SK-N-SH (cell line): ENCODE measurements around the gene TJAP1.

Source experiments
- EP300 ChIP-seq, 2 experiments: IDR thresholded peaks; 2 replicates each; pipeline versions ENCODE4 v1.4.0 to v1.6.1; 2012; ENCODE audit warnings: borderline replicate concordance in 1 of 2, low read depth in 1 of 2, low read length in 1 of 2
- FOSL2 ChIP-seq: IDR thresholded peaks from 2 replicates; pipeline ENCODE4 v1.4.0; 2012; ENCODE audit warnings: low read depth, mild to moderate bottlenecking, moderate library complexity, borderline replicate concordance
- GABPA ChIP-seq: IDR thresholded peaks from 2 replicates; pipeline ENCODE4 v1.4.0; 2012; ENCODE audit warnings: low read depth, mild to moderate bottlenecking
- JUND ChIP-seq: IDR thresholded peaks from 2 replicates; pipeline ENCODE4 v1.4.0; 2012
- NRF1 ChIP-seq: IDR thresholded peaks from 2 replicates; pipeline ENCODE4 v1.6.1; 2012; ENCODE audit warnings: low read depth, mild to moderate bottlenecking, low read length
- PBX3 ChIP-seq: IDR thresholded peaks from 2 replicates; pipeline ENCODE4; 2012
- POLR2AphosphoS5 ChIP-seq: IDR thresholded peaks from 2 replicates; pipeline ENCODE4 v1.6.1; 2012; ENCODE audit warnings: low read depth, low read length
- RAD21 ChIP-seq: IDR thresholded peaks from 2 replicates; pipeline ENCODE4 v1.6.1; 2012; ENCODE audit warnings: mild to moderate bottlenecking, low read length
- SIN3A ChIP-seq: IDR thresholded peaks from 2 replicates; pipeline ENCODE4 v1.6.1; 2012; ENCODE audit warnings: low read depth, mild to moderate bottlenecking, low read length, moderate library complexity, borderline replicate concordance
- TAF1 ChIP-seq: IDR thresholded peaks from 2 replicates; pipeline ENCODE4 v1.6.1; 2012; ENCODE audit warnings: low read depth, mild to moderate bottlenecking, low read length, moderate library complexity, borderline replicate concordance
- TF ChIP-seq, protein P1 (sequence below): fragments of 200-600 bp; sonication (generic); IDR thresholded peaks from 2 replicates; pipeline ENCODE4 v1.6.1; 2017; ENCODE audit warnings: antibody characterized with exemption, mild to moderate bottlenecking, moderate library complexity

- no peak for TF ChIP-seq FOSL2
- TF ChIP-seq, protein P1, sequence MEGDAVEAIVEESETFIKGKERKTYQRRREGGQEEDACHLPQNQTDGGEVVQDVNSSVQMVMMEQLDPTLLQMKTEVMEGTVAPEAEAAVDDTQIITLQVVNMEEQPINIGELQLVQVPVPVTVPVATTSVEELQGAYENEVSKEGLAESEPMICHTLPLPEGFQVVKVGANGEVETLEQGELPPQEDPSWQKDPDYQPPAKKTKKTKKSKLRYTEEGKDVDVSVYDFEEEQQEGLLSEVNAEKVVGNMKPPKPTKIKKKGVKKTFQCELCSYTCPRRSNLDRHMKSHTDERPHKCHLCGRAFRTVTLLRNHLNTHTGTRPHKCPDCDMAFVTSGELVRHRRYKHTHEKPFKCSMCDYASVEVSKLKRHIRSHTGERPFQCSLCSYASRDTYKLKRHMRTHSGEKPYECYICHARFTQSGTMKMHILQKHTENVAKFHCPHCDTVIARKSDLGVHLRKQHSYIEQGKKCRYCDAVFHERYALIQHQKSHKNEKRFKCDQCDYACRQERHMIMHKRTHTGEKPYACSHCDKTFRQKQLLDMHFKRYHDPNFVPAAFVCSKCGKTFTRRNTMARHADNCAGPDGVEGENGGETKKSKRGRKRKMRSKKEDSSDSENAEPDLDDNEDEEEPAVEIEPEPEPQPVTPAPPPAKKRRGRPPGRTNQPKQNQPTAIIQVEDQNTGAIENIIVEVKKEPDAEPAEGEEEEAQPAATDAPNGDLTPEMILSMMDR, result no peak
- no peak for TF ChIP-seq PBX3
- no peak for TF ChIP-seq GABPA
- TF ChIP-seq TAF1, result no peak
- no peak for TF ChIP-seq NRF1
- no peak for TF ChIP-seq RAD21
- TF ChIP-seq POLR2AphosphoS5, result no peak
- no peak for TF ChIP-seq JUND
- TF ChIP-seq EP300 (IDR thresholded peaks at IDR 0.05; ENCODE audit: borderline replicate concordance in 1 of 2, low read depth in 1 of 2, low read length in 1 of 2), result no peak
- TF ChIP-seq SIN3A, result no peak
Observed at GRCh38 chr6:43520097-43520496, 42.7 kb downstream of the TJAP1 start.
